Fibroblast of the aortic adventitia (primary cell): Measurements from ENCODE around the gene AMBN. TPM values are rescaled to one million over a fixed set of nuclear protein-coding genes. Genes with fewer than 3 reads are reported as not detected.

Experiments used
- DNase-seq: peaks from one replicate; pipeline ENCODE4 v3.0.0-alpha.2; 2010; ENCODE audit warnings: low read depth
- H3K4me3 ChIP-seq: 2 replicates; pipeline ENCODE4 v1.5.1; 2011; ENCODE audit warnings: low read depth, mild to moderate bottlenecking, control low read depth, low read length, moderate library complexity
- CTCF ChIP-seq: IDR thresholded peaks from 2 replicates; pipeline ENCODE4 v1.5.1; 2011; ENCODE audit warnings: mild to moderate bottlenecking, low read length, control low read depth, inconsistent platforms; ENCODE audit not compliant: insufficient read depth
- total RNA-seq: library from RNA; depleted of rRNA; stranded (reverse); fragments of >200 nt; gene quantifications from 2 replicates; pipeline ENCODE4 v1.2.3, GENCODE V29; 2012; ENCODE audit warnings: low replicate concordance

The AMBN gene
- total RNA-seq, 1 donor = not detected

GRCh38 chr4:70619778-70620177, 27.7 kb downstream of the AMBN start:
- no peak overlapping the region for H3K4me3 ChIP-seq
- DNase-seq = no peak
- no peak for TF ChIP-seq CTCF

GRCh38 chr4:70623323-70623722, 31.3 kb downstream of the AMBN start:
- TF ChIP-seq CTCF = no peak
- no peak overlapping the region for H3K4me3 ChIP-seq
- DNase-seq = no peak

GRCh38 chr4:70624226-70624793, 32.3 kb downstream of the AMBN start:
- TF ChIP-seq CTCF = no peak

GRCh38 chr4:70627620-70628019, 35.6 kb downstream of the AMBN start:
- TF ChIP-seq CTCF = no peak
- H3K4me3 ChIP-seq = no peak overlapping the region
- DNase-seq = peak; percentile 11

More at GRCh38 chr4:70624226-70624793, 32.3 kb downstream of the AMBN start:
- no peak overlapping the region for H3K4me3 ChIP-seq
- no peak for DNase-seq

GRCh38 chr4:70628444-70628843, 36.4 kb downstream of the AMBN start, which contains the start of gene ENAM:
TSS of gene ENAM (plus strand) at chr4:70628744. CDS start at chr4:70629501, 757 bp downstream.
- no peak for TF ChIP-seq CTCF
- H3K4me3 ChIP-seq = no peak within 1 kb of the TSS
- no peak for DNase-seq

GRCh38 chr4:70629469-70630090, 37.5 kb downstream of the AMBN start:
- H3K4me3 ChIP-seq = no peak overlapping the region
- TF ChIP-seq CTCF = no peak
- DNase-seq = no peak
